Lower lobe of right lung (tissue), 2 donors: ENCODE measurements around the gene SLC35F2. TPM values are rescaled to one million over a fixed set of nuclear protein-coding genes. Genes with fewer than 3 reads are reported as not detected.

ENCODE experiments used
- ATAC-seq, 2 donors: fragments of 200-7000 bp; cut with Tn5 transposase; one replicate each; pipeline ENCODE4 v1.9.1; 2020 to 2022; ENCODE audit warnings: mild to moderate bottlenecking in 2 of 2, moderate library complexity in 2 of 2
- DNase-seq: peaks from one replicate; pipeline ENCODE4 v3.0.0-alpha.2; 2020
- H3K27ac ChIP-seq: fragments of 200-600 bp; one replicate; pipeline ENCODE4 v1.8.0; 2022
- H3K27me3 ChIP-seq: fragments of 200-600 bp; one replicate; pipeline ENCODE4 v1.8.0; 2022; ENCODE audit warnings: low read depth
- H3K36me3 ChIP-seq: fragments of 200-600 bp; one replicate; pipeline ENCODE4 v1.8.0; 2022; ENCODE audit warnings: mild to moderate bottlenecking
- H3K4me1 ChIP-seq: fragments of 200-600 bp; one replicate; pipeline ENCODE4 v1.8.0; 2022
- H3K4me3 ChIP-seq: fragments of 200-600 bp; one replicate; pipeline ENCODE4 v1.8.0; 2022; ENCODE audit warnings: mild to moderate bottlenecking
- H3K9me3 ChIP-seq: fragments of 200-600 bp; one replicate; pipeline ENCODE4 v1.8.0; 2022
- CTCF ChIP-seq: fragments of 200-600 bp; IDR thresholded peaks from one replicate; pipeline ENCODE4 v1.8.0; 2022; ENCODE audit warnings: antibody characterized with exemption, mild to moderate bottlenecking
- intact Hi-C: fragments of 100-400 bp; cut with DNase I; formaldehyde crosslinking; loops from one replicate; pipeline ENCODE4 v1.11.0; 2022
- total RNA-seq: library from RNA; stranded (reverse); fragmentation: NEBNext Ultra II Directional; extraction: Animal tissue kit (Norgen Biotek cat#: 25700); gene quantifications from one replicate; pipeline ENCODE4 v1.2.1, GENCODE V29; 2021
- donor health status: DM: no; HTN: yes; CAD: no; lungs with severe emphysema.

SLC35F2 gene
- total RNA-seq, 1 donor from 2014 or later: 3.9 TPM

GRCh38 chr11:107785401-107785800 is 73.2 kb downstream of the SLC35F2 start:
- TF ChIP-seq CTCF: no peak
- intact Hi-C loops: no loop called here
- H3K27ac ChIP-seq: no peak overlapping the region
- DNase-seq (no peak), ATAC-seq (no peak)
- no peaks in the 10 kb centered on the region for H3K4me1 ChIP-seq
- no peak overlapping the region for H3K4me3 ChIP-seq
- H3K27me3 ChIP-seq: no peaks in the 10 kb centered on the region
- H3K9me3 ChIP-seq: no peaks in the 10 kb centered on the region
- no peaks in the 10 kb centered on the region for H3K36me3 ChIP-seq

DNA sequence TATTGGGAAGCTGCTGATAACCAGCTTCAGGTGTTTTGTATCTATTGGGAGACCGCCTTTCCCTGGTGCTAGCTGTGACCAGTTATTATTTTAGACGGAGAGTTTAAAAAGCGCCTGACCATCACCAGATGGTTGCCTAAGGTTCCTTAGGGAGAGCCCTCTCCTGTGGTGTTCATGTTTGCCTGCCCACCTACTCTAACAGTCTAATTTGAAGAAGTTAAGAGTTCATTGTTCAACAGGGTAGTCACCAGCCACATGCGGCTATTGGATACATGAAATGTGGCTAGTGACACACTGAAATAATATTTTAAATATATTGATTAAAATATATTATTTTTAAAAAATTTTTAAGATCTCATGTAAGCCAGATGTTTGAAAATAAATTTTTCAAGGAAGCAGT is 75.5 kb downstream of the SLC35F2 start:
- no peak for TF ChIP-seq CTCF
- Histone ChIP-seq H3K4me3 (no peak overlapping the region), H3K27ac (no peak overlapping the region), H3K27me3 (no peaks in the 10 kb centered on the region), H3K36me3 (no peaks in the 10 kb centered on the region), H3K4me1 (no peaks in the 10 kb centered on the region), H3K9me3 (no peaks in the 10 kb centered on the region)
- no peak for DNase-seq
- intact Hi-C loops: no loop called here
- no peak for ATAC-seq

DNA sequence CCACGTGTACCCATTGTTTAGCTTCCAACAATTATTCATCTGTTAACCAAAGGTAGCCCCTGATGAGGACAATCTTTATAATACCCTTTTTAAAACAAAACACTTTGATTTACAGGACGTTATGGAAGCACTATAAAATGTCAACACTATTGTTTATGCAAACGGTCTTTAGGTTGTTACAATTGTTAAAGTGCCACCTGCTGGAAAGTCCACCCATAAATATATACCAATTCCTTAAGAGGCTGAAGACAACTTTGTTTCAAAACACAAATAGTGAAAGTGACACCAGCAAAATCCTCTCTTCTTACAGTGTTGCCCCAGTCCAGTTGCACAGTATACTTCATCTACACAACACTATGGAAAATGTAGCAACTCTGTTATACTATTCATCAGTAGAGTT is 77.8 kb downstream of the SLC35F2 start:
- Histone ChIP-seq H3K27ac (no peak overlapping the region), H3K36me3 (no peaks in the 10 kb centered on the region), H3K4me3 (no peak overlapping the region), H3K9me3 (no peaks in the 10 kb centered on the region), H3K27me3 (no peaks in the 10 kb centered on the region), H3K4me1 (no peaks in the 10 kb centered on the region)
- ATAC-seq (no peak), DNase-seq (no peak)
- no peak for TF ChIP-seq CTCF
- intact Hi-C loops: no loop called here

DNA sequence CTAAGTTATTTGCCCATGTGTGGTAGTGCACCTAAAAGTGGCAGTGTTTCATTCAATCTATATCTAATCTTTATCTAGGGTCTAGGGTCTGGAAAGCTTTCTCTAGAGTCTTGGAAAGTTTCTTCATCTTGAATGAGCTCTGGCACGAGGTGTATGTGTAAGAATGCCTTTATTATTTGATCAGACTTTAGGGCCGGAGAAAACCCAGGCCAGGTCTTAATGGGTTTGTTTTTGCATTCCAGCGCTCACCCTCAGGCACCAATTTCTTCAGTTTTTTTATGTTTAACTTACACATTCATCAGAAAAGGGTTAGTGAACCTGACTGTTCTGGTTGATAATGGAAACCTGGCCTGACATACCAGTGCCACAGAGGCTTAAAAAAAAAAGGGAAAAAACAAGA is 78.5 kb downstream of the SLC35F2 start:
- no peak for TF ChIP-seq CTCF
- Histone ChIP-seq H3K27ac (no peak overlapping the region), H3K9me3 (no peaks in the 10 kb centered on the region), H3K27me3 (no peaks in the 10 kb centered on the region), H3K4me1 (no peaks in the 10 kb centered on the region), H3K4me3 (no peak overlapping the region), H3K36me3 (no peaks in the 10 kb centered on the region)
- no peak for DNase-seq
- ATAC-seq: no peak
- intact Hi-C loops: no loop called here

GRCh38 chr11:107778839-107779517 is 79.6 kb downstream of the SLC35F2 start:
- no peak for TF ChIP-seq CTCF
- ATAC-seq (no peak), DNase-seq (no peak)
- no peak overlapping the region for H3K27ac ChIP-seq
- intact Hi-C loops: no loop called here
- no peak overlapping the region for H3K4me3 ChIP-seq
- H3K9me3 ChIP-seq: no peaks in the 10 kb centered on the region
- H3K27me3 ChIP-seq: no peaks in the 10 kb centered on the region
- no peaks in the 10 kb centered on the region for H3K36me3 ChIP-seq
- H3K4me1 ChIP-seq: no peaks in the 10 kb centered on the region
